ENCODE measurements around the gene SLC39A2. TPM values are rescaled to one million over a fixed set of nuclear protein-coding genes. Genes with fewer than 3 reads are reported as not detected.
"Not testable (repeated sequence)": the region's sequence is repeated elsewhere in the genome, so short reads cannot be mapped to it uniquely, and the experiment has no call there.

SLC39A2 gene, protein sequence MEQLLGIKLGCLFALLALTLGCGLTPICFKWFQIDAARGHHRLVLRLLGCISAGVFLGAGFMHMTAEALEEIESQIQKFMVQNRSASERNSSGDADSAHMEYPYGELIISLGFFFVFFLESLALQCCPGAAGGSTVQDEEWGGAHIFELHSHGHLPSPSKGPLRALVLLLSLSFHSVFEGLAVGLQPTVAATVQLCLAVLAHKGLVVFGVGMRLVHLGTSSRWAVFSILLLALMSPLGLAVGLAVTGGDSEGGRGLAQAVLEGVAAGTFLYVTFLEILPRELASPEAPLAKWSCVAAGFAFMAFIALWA
- total RNA-seq = 1 to 10 TPM in 1 of 4 donors, under 1 TPM in 1, not detected in 2; 0.82 to 1.4 TPM

DNA sequence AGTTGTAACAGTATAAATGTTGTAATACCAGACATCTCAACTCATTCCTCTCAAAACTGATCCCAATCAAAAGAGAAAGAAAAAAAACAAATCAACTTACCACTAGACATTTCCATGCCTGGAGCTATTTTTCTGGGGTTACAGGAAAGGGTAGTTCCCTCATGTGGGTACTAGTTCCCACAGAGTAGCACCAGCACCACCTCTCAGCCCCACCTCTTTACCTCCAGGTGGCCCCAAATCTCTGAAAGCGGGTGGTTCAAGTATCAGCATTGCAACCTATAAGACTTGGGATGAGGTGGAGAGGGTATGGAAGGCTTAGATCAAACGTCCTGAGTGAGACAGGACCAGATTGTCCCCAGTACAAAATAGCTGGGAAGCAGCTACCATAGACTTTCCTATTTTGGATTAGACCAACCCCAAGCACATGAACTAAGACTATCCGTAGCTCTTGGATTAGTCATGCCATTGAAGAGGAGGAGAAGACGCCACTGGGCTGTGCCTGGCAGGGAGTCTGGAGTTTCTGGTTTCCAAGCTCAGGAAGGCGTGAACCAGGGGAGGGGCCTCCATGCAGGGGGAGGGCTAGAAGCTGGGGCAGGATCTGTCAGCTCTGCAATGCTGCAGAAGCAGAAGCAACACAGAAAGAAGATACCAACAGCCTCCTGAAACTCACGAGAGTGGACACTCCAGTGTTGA, at the start of gene SLC39A2:
Gene SLC39A2, plus strand, starts transcription at position 620 of the 693 bp plus-strand sequence. CDS start 154 bp downstream, outside the sequence.
- no peak for TF ChIP-seq EP300 (IDR thresholded peaks at IDR 0.05; ENCODE audit: low read depth)
- peak; percentile 39 to 62 (median 48) for TF ChIP-seq POLR2AphosphoS5 (IDR thresholded peaks at IDR 0.05)
- TF ChIP-seq, protein P1, sequence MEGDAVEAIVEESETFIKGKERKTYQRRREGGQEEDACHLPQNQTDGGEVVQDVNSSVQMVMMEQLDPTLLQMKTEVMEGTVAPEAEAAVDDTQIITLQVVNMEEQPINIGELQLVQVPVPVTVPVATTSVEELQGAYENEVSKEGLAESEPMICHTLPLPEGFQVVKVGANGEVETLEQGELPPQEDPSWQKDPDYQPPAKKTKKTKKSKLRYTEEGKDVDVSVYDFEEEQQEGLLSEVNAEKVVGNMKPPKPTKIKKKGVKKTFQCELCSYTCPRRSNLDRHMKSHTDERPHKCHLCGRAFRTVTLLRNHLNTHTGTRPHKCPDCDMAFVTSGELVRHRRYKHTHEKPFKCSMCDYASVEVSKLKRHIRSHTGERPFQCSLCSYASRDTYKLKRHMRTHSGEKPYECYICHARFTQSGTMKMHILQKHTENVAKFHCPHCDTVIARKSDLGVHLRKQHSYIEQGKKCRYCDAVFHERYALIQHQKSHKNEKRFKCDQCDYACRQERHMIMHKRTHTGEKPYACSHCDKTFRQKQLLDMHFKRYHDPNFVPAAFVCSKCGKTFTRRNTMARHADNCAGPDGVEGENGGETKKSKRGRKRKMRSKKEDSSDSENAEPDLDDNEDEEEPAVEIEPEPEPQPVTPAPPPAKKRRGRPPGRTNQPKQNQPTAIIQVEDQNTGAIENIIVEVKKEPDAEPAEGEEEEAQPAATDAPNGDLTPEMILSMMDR (IDR thresholded peaks at IDR 0.05) = no peak
- TF ChIP-seq POLR2A (IDR thresholded peaks at IDR 0.05) = peak; percentile 38
- Histone ChIP-seq H3K27me3 (no peaks in the 10 kb centered on the region), H3K36me3 (peaks cover 0 to 28% (median 12%) of the 10 kb centered on the region in 4 donors), H3K4me1 (peaks cover 0 to 45% (median 28%) of the 10 kb centered on the region in 4 donors), H3K9me3 (no peaks in the 10 kb centered on the region), H3K27ac (peak within 1 kb of the TSS; percentile 32 to 73 (median 63)), H3K4me3 (peak within 1 kb of the TSS in 1 of 4 donors; percentile 8)
- intact Hi-C loops (cut with DNase I; ENCODE audit: low total_unique reads) (no loop called here), in situ Hi-C loops (cut with MboI; ENCODE audit: low pct_ligation_motif_present in 1 of 4, low pct_unique_long_range_greater_than_20kb in 1 of 4, low sequenced_read_pairs in 3 of 4) (loop anchor here in 1 of 4 donors (25.0 kb wide), 1 partner anchor 312 kb away; the partner anchor contains the start of genes ANG and RNASE4)
- DNase-seq = peak; percentile 82
- WGBS, 2 donors (ENCODE audit: low coverage in 1 of 2) = 28 to 40% methylated on average over 3 to 6 of the region's 6 CpGs

DNA sequence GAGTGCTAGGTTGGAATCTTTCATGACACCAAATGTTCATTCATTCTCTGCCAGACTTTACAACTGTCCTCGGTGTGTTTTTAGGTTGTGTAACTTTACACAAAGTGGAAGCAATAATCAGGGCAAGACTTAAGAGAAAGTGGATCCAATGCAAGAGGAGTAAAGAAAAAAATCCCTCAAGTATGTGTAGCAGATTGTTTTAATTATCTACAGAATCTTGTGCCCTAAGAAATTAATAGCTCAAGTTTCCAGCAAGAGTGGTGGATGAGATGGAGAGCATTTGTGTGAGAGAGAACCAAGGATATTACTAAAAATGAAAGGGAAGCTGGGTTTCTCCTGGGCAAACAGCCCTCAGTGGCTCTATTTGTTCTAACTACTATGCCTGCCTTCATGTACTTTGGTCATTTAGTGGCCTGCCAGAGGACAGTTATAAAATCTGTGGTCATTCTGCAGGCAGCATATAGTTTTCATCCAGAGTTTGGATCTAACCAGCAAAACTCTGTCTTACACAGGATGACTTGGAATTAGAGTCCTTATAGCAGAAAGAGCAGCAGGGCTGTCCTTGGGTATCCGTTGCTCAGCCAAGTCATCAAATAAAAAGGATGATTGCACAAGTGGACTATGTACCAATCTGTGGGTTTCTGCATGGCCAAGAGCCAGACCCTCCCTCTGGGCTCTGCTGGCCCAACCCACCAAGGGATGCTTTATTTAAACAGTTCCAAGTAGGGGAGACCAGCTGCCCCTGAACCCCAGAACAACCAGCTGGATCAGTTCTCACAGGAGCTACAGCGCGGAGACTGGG, 44.2 kb upstream of the SLC39A2 start, which contains the start of gene RNASE2:
Gene RNASE2, plus strand, starts transcription at position 752 of the 802 bp plus-strand sequence. CDS start 285 bp downstream, outside the sequence.
- H3K4me3 ChIP-seq; DNase-seq; H3K27ac ChIP-seq; H3K27me3 ChIP-seq; H3K9me3 ChIP-seq; in situ Hi-C loops (cut with MboI; ENCODE audit: low pct_ligation_motif_present in 1 of 4, low pct_unique_long_range_greater_than_20kb in 1 of 4, low sequenced_read_pairs in 3 of 4); H3K4me1 ChIP-seq; intact Hi-C loops (cut with DNase I; ENCODE audit: low total_unique reads); H3K36me3 ChIP-seq: not testable (repeated sequence)
- 20 to 61% methylated on average over 1 to 4 of the region's 4 CpGs for WGBS, 2 donors (ENCODE audit: low coverage in 1 of 2)

DNA sequence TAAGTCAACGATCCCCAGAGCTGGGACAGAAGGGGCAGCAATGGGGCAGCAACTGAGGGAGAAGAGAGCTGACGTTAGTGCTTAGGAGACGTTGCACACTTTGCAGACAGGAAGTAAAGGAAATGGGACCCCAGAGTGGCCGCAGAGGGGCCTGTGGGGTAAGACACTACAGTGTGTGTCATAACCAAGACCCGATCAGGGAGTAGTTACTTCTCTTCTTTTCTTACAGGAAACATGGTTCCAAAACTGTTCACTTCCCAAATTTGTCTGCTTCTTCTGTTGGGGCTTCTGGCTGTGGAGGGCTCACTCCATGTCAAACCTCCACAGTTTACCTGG, 43.6 kb upstream of the SLC39A2 start:
- H3K36me3 ChIP-seq; H3K4me3 ChIP-seq; H3K4me1 ChIP-seq; intact Hi-C loops (cut with DNase I; ENCODE audit: low total_unique reads); H3K27ac ChIP-seq; DNase-seq; H3K9me3 ChIP-seq; H3K27me3 ChIP-seq; in situ Hi-C loops (cut with MboI; ENCODE audit: low pct_ligation_motif_present in 1 of 4, low pct_unique_long_range_greater_than_20kb in 1 of 4, low sequenced_read_pairs in 3 of 4): not testable (repeated sequence)
- WGBS, 2 donors (ENCODE audit: low coverage in 1 of 2) = 56 to 80% methylated on average over 2 to 5 of the region's 5 CpGs

DNA sequence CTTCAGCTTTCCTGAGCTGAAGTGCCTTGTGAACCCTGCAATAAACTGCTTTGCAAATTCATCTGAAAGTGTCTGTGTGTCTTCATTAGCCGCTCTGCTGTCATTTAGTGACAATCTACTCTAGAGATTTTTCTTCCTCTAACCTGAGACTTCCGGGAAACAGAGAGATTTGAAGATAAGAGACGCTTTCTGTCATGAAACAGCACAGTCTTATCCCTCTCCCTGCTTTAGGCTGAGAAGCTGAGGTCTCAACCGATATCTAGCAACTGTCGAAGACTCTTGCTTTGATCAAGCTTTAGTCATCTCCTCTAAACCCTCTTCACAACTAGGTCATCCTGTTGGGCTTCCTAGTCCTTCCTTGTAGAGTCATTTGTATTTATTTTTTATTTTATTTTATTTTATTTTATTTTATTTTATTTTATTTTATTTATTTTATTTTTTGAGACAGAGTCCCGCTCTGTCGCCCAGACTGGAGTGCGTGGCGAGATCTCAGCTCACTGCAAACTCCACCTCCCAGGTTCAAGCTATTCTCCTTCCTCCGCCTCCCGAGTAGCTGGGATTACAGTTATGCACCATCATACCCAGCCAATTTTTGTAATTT, 42.6 kb upstream of the SLC39A2 start:
- Histone ChIP-seq H3K4me3 (no peak overlapping the region), H3K27me3 (no peaks in the 10 kb centered on the region), H3K9me3 (no peaks in the 10 kb centered on the region), H3K36me3 (no peaks in the 10 kb centered on the region), H3K4me1 (peaks cover 0 to 6% (median 0%) of the 10 kb centered on the region in 4 donors), H3K27ac (no peak overlapping the region)
- in situ Hi-C loops (cut with MboI; ENCODE audit: low pct_ligation_motif_present in 1 of 4, low pct_unique_long_range_greater_than_20kb in 1 of 4, low sequenced_read_pairs in 3 of 4) (no loop called here), intact Hi-C loops (cut with DNase I; ENCODE audit: low total_unique reads) (no loop called here)
- DNase-seq = no peak
- WGBS, 2 donors (ENCODE audit: low coverage in 1 of 2) = 73 to 91% methylated on average over 5 to 11 of the region's 11 CpGs
- no peak for TF ChIP-seq POLR2AphosphoS5 (IDR thresholded peaks at IDR 0.05)
- TF ChIP-seq EP300 (IDR thresholded peaks at IDR 0.05; ENCODE audit: low read depth) = no peak
- no peak for TF ChIP-seq POLR2A (IDR thresholded peaks at IDR 0.05)
- TF ChIP-seq, protein P1 (IDR thresholded peaks at IDR 0.05) = no peak

DNA sequence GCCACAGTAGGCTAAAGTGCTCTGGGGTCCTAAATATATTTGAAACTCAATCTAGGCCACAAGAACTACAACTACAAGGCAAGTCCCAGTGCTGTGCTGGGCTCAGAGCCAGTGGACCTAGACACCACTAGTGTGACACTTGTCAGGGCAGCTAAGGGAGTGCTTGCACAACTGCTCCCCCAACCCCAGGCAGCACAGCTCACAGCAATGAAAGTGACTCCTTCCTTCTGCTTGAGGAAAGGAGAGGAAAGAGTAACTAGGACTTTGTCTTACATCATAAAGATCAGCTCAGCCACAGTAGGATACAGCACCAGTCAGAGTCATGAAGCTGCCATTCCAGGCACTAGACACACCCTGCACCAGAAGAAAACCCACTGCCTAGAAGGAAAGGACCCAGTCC, 40.1 kb upstream of the SLC39A2 start:
- H3K4me3 ChIP-seq; intact Hi-C loops (cut with DNase I; ENCODE audit: low total_unique reads); H3K4me1 ChIP-seq; H3K9me3 ChIP-seq; H3K27me3 ChIP-seq; in situ Hi-C loops (cut with MboI; ENCODE audit: low pct_ligation_motif_present in 1 of 4, low pct_unique_long_range_greater_than_20kb in 1 of 4, low sequenced_read_pairs in 3 of 4); H3K27ac ChIP-seq; DNase-seq; H3K36me3 ChIP-seq: not testable (repeated sequence)

All from transverse colon (tissue), 4 donors.